Raji (cell line): ENCODE results near the gene PINK1.

ENCODE experiments used
- POLR2A ChIP-seq: IDR thresholded peaks from 2 replicates; pipeline ENCODE4 v1.6.1; 2011; ENCODE audit warnings: low read depth, low read length, control low read depth; ENCODE audit not compliant: insufficient read depth

PINK1 gene

GRCh38 chr1:20602851-20603450 lies 30.3 kb upstream of the PINK1 start:
- TF ChIP-seq POLR2A: no peak

GRCh38 chr1:20603504-20604464 lies 29.5 kb upstream of the PINK1 start:
- TF ChIP-seq POLR2A: no peak

GRCh38 chr1:20604678-20605077 lies 28.6 kb upstream of the PINK1 start:
- no peak for TF ChIP-seq POLR2A

GRCh38 chr1:20609541-20609940 lies 23.7 kb upstream of the PINK1 start:
- no peak for TF ChIP-seq POLR2A

GRCh38 chr1:20610970-20611369 lies 22.3 kb upstream of the PINK1 start:
- no peak for TF ChIP-seq POLR2A

- no peak for TF ChIP-seq POLR2A
Measured at GRCh38 chr1:20611652-20612051, 21.6 kb upstream of the PINK1 start.

- no peak for TF ChIP-seq POLR2A
Measured at GRCh38 chr1:20612221-20612746, 21.0 kb upstream of the PINK1 start.

GRCh38 chr1:20614131-20614579 lies 19.1 kb upstream of the PINK1 start:
- TF ChIP-seq POLR2A: no peak

- TF ChIP-seq POLR2A: no peak
Measured at GRCh38 chr1:20615946-20616846, 17.1 kb upstream of the PINK1 start.

- no peak for TF ChIP-seq POLR2A
Measured at GRCh38 chr1:20616847-20617487, 16.3 kb upstream of the PINK1 start.

- TF ChIP-seq POLR2A: no peak
Measured at GRCh38 chr1:20618550-20618949, 14.7 kb upstream of the PINK1 start.

- no peak for TF ChIP-seq POLR2A
Measured at GRCh38 chr1:20619999-20620398, 13.3 kb upstream of the PINK1 start.

GRCh38 chr1:20621012-20621411 lies 12.2 kb upstream of the PINK1 start:
- no peak for TF ChIP-seq POLR2A

GRCh38 chr1:20624709-20625108 lies 8.5 kb upstream of the PINK1 start:
- TF ChIP-seq POLR2A: no peak
